Measurements from ENCODE around the gene NCAPD3.

NCAPD3 gene

DNA sequence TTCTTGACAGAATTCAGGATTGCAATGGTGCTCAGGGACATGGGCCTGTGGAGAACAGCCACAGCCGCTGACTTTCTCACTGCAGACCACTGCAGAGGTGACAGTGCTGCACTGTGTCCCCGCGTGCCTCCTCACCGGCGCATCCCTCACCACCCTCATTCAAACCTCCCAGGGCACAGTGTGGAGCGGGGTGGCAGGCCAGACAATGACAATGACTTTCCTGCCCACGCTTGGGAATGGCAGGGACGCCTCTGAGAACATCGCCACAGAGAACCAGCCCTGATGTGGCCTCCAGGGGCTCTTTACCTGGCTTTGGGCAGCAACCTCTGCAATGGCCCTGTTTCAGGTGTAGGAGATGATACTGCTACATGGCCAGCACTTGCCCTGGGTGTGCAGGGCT is 65.7 kb downstream of the NCAPD3 start:
- no peak for DNase-seq

DNA sequence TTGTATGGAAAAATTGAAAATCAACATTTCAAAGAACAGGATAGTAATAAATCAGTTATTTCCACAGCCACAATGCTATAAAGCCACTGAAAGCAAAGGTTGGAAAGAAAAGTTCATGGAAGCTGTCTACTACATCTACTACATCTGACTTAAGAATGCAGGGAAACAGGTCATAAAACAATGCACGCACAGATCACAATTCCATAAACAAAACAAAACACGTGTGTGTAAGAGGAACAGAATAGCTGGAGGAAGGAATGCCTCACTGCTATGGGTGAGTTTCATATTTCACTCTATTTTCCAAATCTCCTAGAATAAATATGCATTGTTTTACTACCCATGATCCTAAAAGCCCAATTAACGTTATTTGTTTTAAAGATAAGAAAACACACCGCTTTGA is 66.3 kb downstream of the NCAPD3 start:
- no peak for DNase-seq

DNA sequence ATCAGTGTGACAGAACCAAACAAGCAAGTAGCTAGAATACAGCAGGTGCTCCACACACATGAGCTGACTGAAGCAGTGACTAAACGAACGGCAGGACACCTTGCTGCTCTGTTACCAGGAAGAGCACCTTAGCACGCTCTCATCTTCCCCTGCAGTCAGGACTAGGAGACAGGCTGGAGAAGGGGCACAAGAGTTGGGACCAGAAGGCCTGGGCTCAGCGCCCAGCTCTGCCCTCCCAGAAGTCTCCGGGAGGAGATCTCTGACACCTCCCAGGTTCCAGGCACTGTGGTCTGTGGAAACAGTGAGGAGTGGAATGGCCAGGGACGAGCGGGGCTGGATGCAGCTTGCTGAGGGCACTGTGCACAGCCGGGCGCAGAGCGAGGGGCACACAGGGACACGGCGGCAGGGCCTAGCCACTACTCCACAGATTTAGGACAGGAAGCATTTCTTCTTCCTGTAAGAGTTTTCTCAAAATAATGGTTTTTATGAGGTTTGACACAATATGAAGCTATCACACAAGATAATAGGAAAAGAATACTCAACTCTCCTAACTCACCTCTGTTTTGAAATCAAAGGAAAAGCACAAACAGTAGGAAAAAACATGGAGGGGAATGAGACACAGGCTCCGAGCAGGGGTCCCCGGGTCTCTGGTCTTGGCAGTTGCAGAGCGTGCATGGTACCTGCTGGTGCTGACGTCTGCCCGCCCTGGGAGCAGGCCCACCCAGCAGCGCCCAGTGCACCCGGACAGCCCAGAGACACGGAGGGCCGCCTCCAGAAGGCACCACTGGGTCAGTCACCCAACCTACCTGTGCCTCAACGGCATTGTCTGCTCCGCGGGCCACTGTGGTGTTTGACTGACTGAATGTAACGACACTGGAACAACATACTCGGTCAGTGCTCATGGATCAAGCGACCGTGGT is 67.6 kb downstream of the NCAPD3 start:
- no peak for DNase-seq

- no peak for DNase-seq
Measured at GRCh38 chr11:134155456-134155855, 68.3 kb downstream of the NCAPD3 start.

- DNase-seq = no peak
Measured at GRCh38 chr11:134154441-134154840, 69.3 kb downstream of the NCAPD3 start.

- no peak for DNase-seq
Measured at GRCh38 chr11:134153147-134153905, 70.4 kb downstream of the NCAPD3 start.

DNA sequence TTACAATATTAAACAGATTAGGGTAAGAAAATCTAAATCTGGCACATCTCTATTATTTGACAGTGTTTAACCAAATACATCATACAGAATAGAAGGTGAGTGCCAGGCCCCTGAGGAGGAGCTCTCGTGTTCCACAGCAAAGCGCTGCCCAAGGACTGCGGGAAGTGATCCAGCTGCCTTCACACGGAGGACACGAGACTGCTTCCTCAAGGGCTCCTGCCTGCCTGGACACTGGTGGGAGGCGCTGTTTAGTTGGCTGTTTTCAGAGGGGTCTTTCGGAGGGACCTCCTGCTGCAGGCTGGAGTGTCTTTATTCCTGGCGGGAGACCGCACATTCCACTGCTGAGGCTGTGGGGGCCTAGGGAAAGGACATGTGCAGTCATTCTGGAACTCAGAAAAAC is 71.1 kb downstream of the NCAPD3 start:
- no peak for DNase-seq

DNA sequence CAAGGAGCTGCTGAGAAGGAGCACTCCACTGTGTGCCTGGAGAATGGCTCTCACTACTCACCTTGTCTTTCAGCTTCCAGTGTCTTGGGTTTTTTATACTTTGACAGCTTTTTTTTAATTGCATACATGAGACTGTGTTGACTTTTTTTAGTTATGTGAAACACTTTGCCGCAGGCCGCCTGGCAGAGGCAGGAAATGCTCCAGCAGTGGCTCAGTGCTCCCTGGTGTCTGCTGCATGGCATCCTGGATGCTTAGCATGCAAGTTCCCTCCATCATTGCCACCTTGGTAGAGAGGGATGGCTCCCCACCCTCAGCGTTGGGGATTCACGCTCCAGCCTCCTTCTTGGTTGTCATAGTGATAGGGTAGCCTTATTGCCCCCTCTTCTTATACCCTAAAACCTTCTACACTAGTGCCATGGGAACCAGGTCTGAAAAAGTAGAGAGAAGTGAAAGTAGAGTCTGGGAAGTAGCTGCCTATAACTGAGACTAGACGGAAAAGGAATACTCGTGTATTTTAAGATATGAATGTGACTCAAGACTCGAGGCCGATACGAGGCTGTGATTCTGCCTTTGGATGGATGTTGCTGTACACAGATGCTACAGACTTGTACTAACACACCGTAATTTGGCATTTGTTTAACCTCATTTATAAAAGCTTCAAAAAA is 72.6 kb downstream of the NCAPD3 start:
- DNase-seq = no peak

- no peak for DNase-seq
Measured at GRCh38 chr11:134150195-134150903, 73.4 kb downstream of the NCAPD3 start.

- DNase-seq = no peak
Measured at GRCh38 chr11:134149371-134149770, 74.4 kb downstream of the NCAPD3 start.

GRCh38 chr11:134146598-134146997 is 77.2 kb downstream of the NCAPD3 start:
- DNase-seq = no peak

DNA sequence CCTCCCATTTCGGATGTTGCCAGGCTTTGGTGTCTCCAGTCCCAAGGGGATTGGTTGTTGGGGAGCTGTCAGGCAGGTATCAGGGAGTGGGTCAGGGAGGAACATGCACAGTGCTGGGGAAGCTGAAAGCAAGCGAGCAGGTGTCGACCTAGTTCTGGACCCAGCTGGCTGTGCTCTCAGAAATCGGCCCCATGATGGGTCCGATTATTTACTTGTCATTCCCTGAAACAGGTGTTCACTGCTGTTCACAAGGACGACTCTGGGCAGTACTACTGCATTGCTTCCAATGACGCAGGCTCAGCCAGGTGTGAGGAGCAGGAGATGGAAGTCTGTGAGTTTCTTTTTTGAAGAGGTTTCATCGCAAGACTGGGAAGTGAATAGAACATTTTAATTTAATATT is 78.1 kb downstream of the NCAPD3 start:
- peak; percentile 56 for DNase-seq

- no peak for DNase-seq
Measured at GRCh38 chr11:134144744-134145143, 79.0 kb downstream of the NCAPD3 start.

- no peak for DNase-seq
Measured at GRCh38 chr11:134143801-134144200, 80.0 kb downstream of the NCAPD3 start.

DNA sequence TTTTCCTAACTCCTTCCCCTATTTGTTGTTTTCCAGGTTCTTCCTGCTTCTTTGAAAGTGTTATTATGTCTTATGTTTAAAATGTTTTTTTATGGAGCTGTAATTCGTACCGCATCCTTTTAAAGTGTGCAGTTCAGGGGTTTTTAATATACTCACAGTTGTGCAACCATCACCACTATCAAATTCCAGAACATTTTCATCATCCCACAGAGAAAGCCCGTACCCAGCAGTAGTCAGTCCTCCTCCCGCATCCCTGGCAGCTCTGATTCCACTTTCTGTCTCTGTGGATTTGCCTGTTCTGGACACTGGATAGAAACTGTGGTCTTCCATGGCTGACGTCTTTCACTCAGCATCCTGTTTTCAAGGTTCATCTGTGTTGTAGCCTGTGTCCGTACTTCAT is 81.2 kb downstream of the NCAPD3 start:
- DNase-seq = no peak

- no peak for DNase-seq
Measured at GRCh38 chr11:134140961-134141490, 82.7 kb downstream of the NCAPD3 start.

DNA sequence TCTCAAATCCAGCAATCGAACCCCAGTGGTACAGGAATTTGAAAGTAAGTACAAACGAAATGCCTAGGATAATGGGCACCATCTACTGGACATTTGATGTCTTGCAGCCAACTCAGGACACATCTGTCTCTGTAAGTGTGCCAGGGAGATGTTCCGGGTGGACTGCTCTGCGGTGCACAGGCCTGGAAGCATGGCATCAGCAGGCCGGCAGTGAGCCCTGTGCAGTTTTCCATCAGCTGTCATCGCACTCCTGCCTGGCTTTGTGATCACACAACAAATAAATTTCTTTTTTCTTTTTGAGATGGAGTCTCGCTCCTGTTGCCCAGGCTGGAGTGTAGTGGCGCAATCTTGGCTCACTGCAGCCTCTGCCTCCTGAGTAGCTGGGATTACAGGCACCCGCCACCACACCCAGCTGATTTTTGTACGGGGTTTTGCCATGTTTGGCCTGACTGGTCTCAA is 83.9 kb downstream of the NCAPD3 start:
- peak; percentile 81 for DNase-seq

DNA sequence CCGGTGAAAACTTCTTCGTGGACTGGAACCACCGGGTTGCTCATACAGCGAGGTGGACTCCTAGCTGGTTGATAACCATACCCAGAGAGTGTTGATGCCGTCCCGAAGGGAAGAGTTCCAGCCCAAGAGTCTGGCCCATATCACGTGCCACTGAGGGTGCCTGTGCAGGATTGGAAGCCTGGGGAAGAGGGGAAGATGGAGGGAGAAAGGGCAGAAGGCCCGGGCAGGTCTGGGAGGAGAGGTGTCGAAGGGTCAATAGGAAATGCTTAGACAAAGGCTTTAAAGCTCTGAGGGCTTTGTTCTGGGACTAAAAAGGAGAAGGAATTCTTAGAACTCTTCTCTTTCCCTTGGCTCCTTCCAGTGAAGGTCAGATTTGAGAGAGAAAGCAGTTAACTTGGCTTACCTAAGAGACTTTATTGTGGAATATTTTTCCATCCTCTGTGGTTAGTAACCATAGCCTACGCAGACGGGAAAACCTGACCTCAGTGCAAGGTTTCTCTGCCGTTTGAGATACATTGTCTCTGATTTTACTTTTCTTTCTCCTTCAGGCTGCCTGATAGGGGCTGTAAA is 84.4 kb downstream of the NCAPD3 start:
- DNase-seq = no peak

- no peak for DNase-seq
Measured at GRCh38 chr11:134138376-134138775, 85.4 kb downstream of the NCAPD3 start.

GRCh38 chr11:134134167-134134566 is 89.6 kb downstream of the NCAPD3 start:
- no peak for DNase-seq

DNA sequence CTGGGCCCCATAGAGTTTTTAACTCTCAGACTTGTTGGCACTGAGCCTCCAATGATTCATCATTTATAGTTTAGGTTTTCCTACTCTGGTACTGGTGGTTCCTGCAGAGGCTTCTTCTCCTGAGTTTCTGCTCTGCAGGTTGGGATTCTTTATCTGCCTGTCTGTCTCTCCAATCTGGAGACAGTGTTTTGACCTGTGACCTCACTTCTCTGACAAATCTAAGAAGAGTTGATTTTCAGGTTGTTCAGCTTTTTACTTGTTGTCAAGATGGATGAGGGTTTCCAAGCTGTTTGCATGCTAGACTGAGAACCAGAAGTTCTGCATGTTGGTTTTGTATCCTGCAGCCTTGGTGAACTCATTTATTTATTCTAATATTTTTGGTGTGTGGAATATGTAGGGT is 91.0 kb downstream of the NCAPD3 start:
- no peak for DNase-seq

DNA sequence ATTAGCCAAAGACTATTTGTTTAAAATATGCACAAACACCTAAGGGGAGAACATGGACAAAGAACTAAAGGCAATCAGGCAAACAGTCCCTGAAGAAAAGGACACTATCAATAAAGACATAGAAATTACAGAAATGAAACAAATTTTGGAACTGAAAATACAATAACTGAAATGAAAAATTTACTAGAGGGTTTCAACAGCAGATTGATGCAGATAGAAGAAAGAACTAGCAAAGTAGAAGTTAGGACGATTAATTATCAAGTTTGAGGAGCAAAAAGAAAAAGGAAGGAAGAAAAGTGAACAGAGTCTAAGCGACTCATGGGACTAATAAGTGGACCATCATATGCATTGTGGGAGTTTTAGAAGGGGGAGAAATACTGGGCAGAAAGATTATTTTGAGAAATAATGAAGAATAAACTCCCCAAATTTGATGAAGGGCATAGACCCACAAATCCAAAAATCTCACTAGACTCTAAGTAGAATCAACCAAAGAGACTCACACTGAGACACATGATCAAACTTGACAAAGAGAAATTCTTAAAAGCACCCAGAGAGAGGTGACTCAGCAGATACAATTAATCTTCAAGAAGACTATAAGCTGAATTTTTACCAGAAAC is 92.0 kb downstream of the NCAPD3 start:
- no peak for DNase-seq

Measured in NCI-H1092 treated with DMSO at 0.1 percent for 48 hours (cell line).